IMR-90 (cell line): ENCODE results near the gene C11orf86. TPM values are rescaled to one million over a fixed set of nuclear protein-coding genes. Genes with fewer than 3 reads are reported as not detected.

Experiments used
- ATAC-seq: fragments of 200-7000 bp; cut with Tn5 transposase; 2 replicates; pipeline ENCODE4 v1.9.1; 2020; ENCODE audit warnings: low read depth, mild to moderate bottlenecking, moderate library complexity
- BruUV-seq: library from RNA; stranded (reverse); fragments of 400-500 nt; replicated peaks from 2 replicates; lab custom pipeline; 2021; lab: Mats Ljungman, UMichigan
- CTCF ChIA-PET: fragments of 300-600 bp; formaldehyde crosslinking; extraction: SDS; loops from one replicate; lab custom pipeline; 2021; ENCODE audit warnings: antibody characterized with exemption; lab: Yijun Ruan, JAX
- POLR2A ChIA-PET: fragments of 300-600 bp; sonication (Branson Sonifier 250); formaldehyde crosslinking; loops from one replicate; lab custom pipeline; 2022; ENCODE audit warnings: antibody characterized with exemption; ENCODE audit not compliant: unreplicated experiment; lab: Charles Lee
- DNase-seq: peaks from one replicate; pipeline ENCODE4 v3.0.0; 2013
- H2AFZ ChIP-seq: replicated peaks from 2 replicates; pipeline ENCODE3; 2013; ENCODE audit warnings: low read length, mild to moderate bottlenecking; ENCODE audit not compliant: poor library complexity
- H2AK5ac ChIP-seq: 2 replicates; pipeline ENCODE4 v1.6.1; 2013; ENCODE audit warnings: low read depth, low read length, inconsistent platforms
- H2AK9ac ChIP-seq: replicated peaks from 2 replicates; pipeline ENCODE3; 2013; ENCODE audit warnings: mild to moderate bottlenecking, low read depth, low read length, moderate library complexity; ENCODE audit not compliant: poor library complexity
- H2BK120ac ChIP-seq: 2 replicates; pipeline ENCODE4 v1.6.1; 2013; ENCODE audit warnings: low read depth, low read length, inconsistent platforms
- H2BK15ac ChIP-seq: 3 replicates; pipeline ENCODE4 v1.6.1; 2013; ENCODE audit warnings: low read depth, low read length, inconsistent platforms
- H2BK20ac ChIP-seq: 2 replicates; pipeline ENCODE4 v1.6.1; 2013; ENCODE audit warnings: low read depth, mild to moderate bottlenecking, inconsistent platforms, low read length, moderate library complexity
- H2BK5ac ChIP-seq: 2 replicates; pipeline ENCODE4 v1.6.1; 2013; ENCODE audit warnings: mild to moderate bottlenecking, low read depth, low read length, inconsistent platforms; ENCODE audit not compliant: poor library complexity, severe bottlenecking
- H3K14ac ChIP-seq: replicated peaks from 2 replicates; pipeline ENCODE4 v1.6.1; 2013; ENCODE audit warnings: low read depth, low read length, inconsistent platforms
- H3K18ac ChIP-seq: 2 replicates; pipeline ENCODE4 v1.6.1; 2013; ENCODE audit warnings: low read depth, low read length, control low read depth
- H3K23ac ChIP-seq: 2 replicates; pipeline ENCODE4 v1.6.1; 2013; ENCODE audit warnings: low read depth, low read length, inconsistent platforms
- H3K27ac ChIP-seq: 2 replicates; pipeline ENCODE4 v1.5.1; 2013; ENCODE audit warnings: mild to moderate bottlenecking, control low read depth, low read length; ENCODE audit not compliant: insufficient read depth
- H3K27me3 ChIP-seq: 2 replicates; pipeline ENCODE4 v1.6.1; 2013; ENCODE audit warnings: low read length; ENCODE audit not compliant: control insufficient read depth, insufficient read depth
- H3K36me3 ChIP-seq: 2 replicates; pipeline ENCODE4 v1.6.1; 2013; ENCODE audit warnings: low read length, mixed read lengths; ENCODE audit not compliant: control insufficient read depth, insufficient read depth
- H3K4ac ChIP-seq: 2 replicates; pipeline ENCODE4 v1.6.1; 2013; ENCODE audit warnings: low read depth, low read length, inconsistent platforms
- H3K4me1 ChIP-seq: 2 replicates; pipeline ENCODE4 v1.6.1; 2013; ENCODE audit warnings: low read length, mixed read lengths; ENCODE audit not compliant: control insufficient read depth, insufficient read depth
- H3K4me2 ChIP-seq: 2 replicates; pipeline ENCODE4 v1.6.1; 2013; ENCODE audit warnings: low read depth, mild to moderate bottlenecking, control low read depth, low read length, moderate library complexity
- H3K4me3 ChIP-seq: 2 replicates; pipeline ENCODE4 v1.5.1; 2013; ENCODE audit warnings: low read depth, mild to moderate bottlenecking, control low read depth, low read length, moderate library complexity; ENCODE audit not compliant: insufficient read depth
- H3K56ac ChIP-seq: 2 replicates; pipeline ENCODE4 v1.6.1; 2013; ENCODE audit warnings: low read length, inconsistent platforms; ENCODE audit not compliant: insufficient read depth; ENCODE audit errors: extremely low read depth
- H3K79me1 ChIP-seq, 2 experiments: 2 replicates each; pipeline ENCODE4 v1.6.1; 2013; ENCODE audit warnings: low read length in 2 of 2, inconsistent platforms in 1 of 2, low read depth in 1 of 2
- H3K9ac ChIP-seq: 2 replicates; pipeline ENCODE4 v1.6.1; 2013; ENCODE audit warnings: low read depth, low read length, control low read depth
- H3K9me1 ChIP-seq: 2 replicates; pipeline ENCODE4 v1.6.1; 2013; ENCODE audit warnings: low read length, inconsistent platforms; ENCODE audit not compliant: insufficient read depth
- H3K9me3 ChIP-seq: 2 replicates; pipeline ENCODE4 v1.6.1; 2013; ENCODE audit warnings: low read length; ENCODE audit not compliant: control insufficient read depth, insufficient read depth
- H4K20me1 ChIP-seq: 2 replicates; pipeline ENCODE4 v1.6.1; 2013; ENCODE audit warnings: low read length, inconsistent platforms; ENCODE audit not compliant: insufficient read depth
- H4K5ac ChIP-seq: 2 replicates; pipeline ENCODE4 v1.6.1; 2013; ENCODE audit warnings: mild to moderate bottlenecking, low read depth, low read length, control low read depth
- H4K8ac ChIP-seq, 2 experiments: 2 replicates each; pipeline ENCODE4 v1.6.1; 2013; ENCODE audit warnings: low read depth in 2 of 2, low read length in 2 of 2, control low read depth in 1 of 2, inconsistent platforms in 1 of 2
- H4K91ac ChIP-seq: 2 replicates; pipeline ENCODE4 v1.6.1; 2013; ENCODE audit warnings: low read depth, low read length, inconsistent platforms; ENCODE audit not compliant: insufficient read depth
- CEBPB ChIP-seq: IDR thresholded peaks from 2 replicates; pipeline ENCODE4 v1.6.1; 2012; ENCODE audit warnings: low read depth, low read length, improper control_type of control experiment
- CHD1 ChIP-seq: IDR thresholded peaks from 2 replicates; pipeline ENCODE4 v1.6.1; 2012; ENCODE audit warnings: low read depth, low read length, improper control_type of control experiment
- CTCF ChIP-seq: conservative IDR thresholded peaks from 2 replicates; pipeline ENCODE4 v1.5.1; 2012; ENCODE audit warnings: mild to moderate bottlenecking, low read depth, low read length, improper control_type of control experiment
- ELK1 ChIP-seq: fragments of 150-350 bp; IDR thresholded peaks from 2 replicates; pipeline ENCODE4 v1.6.1; 2016; ENCODE audit warnings: low read depth, mild to moderate bottlenecking, low read length, moderate library complexity, borderline replicate concordance
- NFE2L2 ChIP-seq: fragments of 150-350 bp; IDR thresholded peaks from 2 replicates; pipeline ENCODE4 v1.6.1; 2016; ENCODE audit warnings: low read depth, mild to moderate bottlenecking, low read length
- RAD21 ChIP-seq: IDR thresholded peaks from 2 replicates; pipeline ENCODE4 v1.6.1; 2012; ENCODE audit warnings: low read length, improper control_type of control experiment
- RCOR1 ChIP-seq: IDR thresholded peaks from 2 replicates; pipeline ENCODE4 v1.6.1; 2012; ENCODE audit warnings: mild to moderate bottlenecking, low read length, improper control_type of control experiment; ENCODE audit not compliant: insufficient replicate concordance
- SMC3 ChIP-seq: fragments of 150-350 bp; IDR thresholded peaks from 2 replicates; pipeline ENCODE4 v1.6.1; 2016; ENCODE audit warnings: low read depth, mild to moderate bottlenecking, antibody characterized with exemption, low read length, moderate library complexity
- USF2 ChIP-seq: fragments of 150-350 bp; IDR thresholded peaks from 2 replicates; pipeline ENCODE4 v1.6.1; 2017; ENCODE audit warnings: mild to moderate bottlenecking, antibody characterized with exemption, low read length, low read depth
- WGBS, 2 experiments: methylation state at CpG; one replicate each; pipeline versions ENCODE4 v1.1.5 to v1.1.7; 2013; ENCODE audit warnings: missing lambda C conversion rate in 2 of 2; ENCODE audit not compliant: insufficient read length in 1 of 2; ENCODE audit errors: extremely low coverage in 2 of 2; 5-methylcytosine and 5-hydroxymethylcytosine counted together
- dilution Hi-C: fragments of 300-500 bp; cut with HindIII; formaldehyde crosslinking; loops from one replicate; pipeline ENCODE4 v1.14.3; 2018; ENCODE audit warnings: low sequenced_read_pairs; ENCODE audit not compliant: unreplicated experiment
- in situ Hi-C: fragments of 300-500 bp; cut with MboI; formaldehyde crosslinking; loops from 3 replicates; pipeline ENCODE4 v1.14.3; 2019; ENCODE audit warnings: low sequenced_read_pairs, inconsistent platforms, mixed read lengths
- intact Hi-C: fragments of 100-400 bp; cut with micrococcal nuclease; formaldehyde crosslinking; loops from 2 replicates; pipeline ENCODE4 v1.10.0; 2022
- polyA plus RNA-seq, 3 experiments: library from polyadenylated mRNA; depleted of rRNA; stranded (reverse); fragments of >200 nt; gene quantifications; 2 replicates each; pipeline ENCODE4 v1.2.3, GENCODE V29; 2012; ENCODE audit warnings: low replicate concordance in 1 of 3
- total RNA-seq: library from RNA; depleted of rRNA; stranded (reverse); fragments of >200 nt; gene quantifications from 2 replicates; pipeline ENCODE4 v1.2.3, GENCODE V29; 2012

C11orf86 gene
- total and polyA plus RNA-seq, 2 of the 4 experiments (the other 2 are of a cell fraction), result not detected

GRCh38 chr11:67024410-67024809, 49.3 kb downstream of the C11orf86 start:
- peaks cover 9% of the 10 kb centered on the region; the same call in 1 of the 2 replicates for H3K4me1 ChIP-seq
- POLR2A ChIA-PET, result no interaction called here
- no peaks in the 10 kb centered on the region for H4K20me1 ChIP-seq
- BruUV-seq, result no TSS peak
- H4K8ac ChIP-seq, result no peak overlapping the region
- H4K91ac ChIP-seq, result no peak overlapping the region
- no peak overlapping the region for H3K9ac ChIP-seq
- CTCF ChIA-PET, result no interaction called here
- H3K4me2 ChIP-seq, result no peak overlapping the region
- no peak overlapping the region for H3K14ac ChIP-seq
- intact Hi-C loops (no loop called here), in situ Hi-C loops (no loop called here), dilution Hi-C loops (no loop called here)
- no peaks in the 10 kb centered on the region for H3K9me3 ChIP-seq
- DNase-seq, result no peak
- no peak overlapping the region for H3K27ac ChIP-seq
- no peaks in the 10 kb centered on the region for H3K79me1 ChIP-seq
- TF ChIP-seq CTCF, result no peak
- TF ChIP-seq SMC3, result no peak
- no peak for TF ChIP-seq NFE2L2
- no peak for TF ChIP-seq CHD1
- TF ChIP-seq RCOR1, result no peak
- no peak for TF ChIP-seq CEBPB
- no peak for TF ChIP-seq USF2
- TF ChIP-seq RAD21, result no peak
- TF ChIP-seq ELK1, result no peak
- H2AFZ ChIP-seq, result no peak overlapping the region
- no peak overlapping the region for H3K18ac ChIP-seq
- no peak overlapping the region for H4K5ac ChIP-seq
- H3K23ac ChIP-seq, result no peak overlapping the region
- H3K9me1 ChIP-seq, result no peaks in the 10 kb centered on the region
- no peak for ATAC-seq
- 52% methylated on average over 2 of the region's 5 CpGs; no CpG with 5 or more reads in 1 of the 2 experiments for WGBS, 2 experiments
- peaks cover 13% of the 10 kb centered on the region for H3K27me3 ChIP-seq
- no peak overlapping the region for H3K4me3 ChIP-seq
- no peak overlapping the region for H2BK120ac ChIP-seq
- peak overlapping the region; percentile 43; the same call in 1 of the 2 replicates for H2AK5ac ChIP-seq
- H2AK9ac ChIP-seq, result no peak overlapping the region
- no peak overlapping the region for H2BK5ac ChIP-seq
- no peak overlapping the region for H3K4ac ChIP-seq
- H2BK15ac ChIP-seq, result no peak overlapping the region; the same call in 2 of the 3 replicates
- H3K56ac ChIP-seq, result no peak overlapping the region
- no peaks in the 10 kb centered on the region for H3K36me3 ChIP-seq
- H2BK20ac ChIP-seq, result no peak overlapping the region
